Fibroblast of mammary gland (primary cell): Measurements from ENCODE around the gene VPS33A.

Experiments used
- DNase-seq: peaks from one replicate; pipeline ENCODE4 v3.0.0-alpha.2; 2010; ENCODE audit warnings: low read depth
- H3K4me3 ChIP-seq: 2 replicates; pipeline ENCODE4 v1.5.1; 2011; ENCODE audit warnings: low read depth, mild to moderate bottlenecking, low read length, moderate library complexity; ENCODE audit not compliant: control insufficient read depth
- CTCF ChIP-seq: conservative IDR thresholded peaks from 2 replicates; pipeline ENCODE4 v1.5.1; 2011; ENCODE audit warnings: low read depth, low read length, inconsistent platforms; ENCODE audit not compliant: control insufficient read depth, insufficient read depth

The VPS33A gene

GRCh38 chr12:122232691-122233090 is 33.6 kb downstream of the VPS33A start:
- no peak for TF ChIP-seq CTCF
- no peak for DNase-seq

DNA sequence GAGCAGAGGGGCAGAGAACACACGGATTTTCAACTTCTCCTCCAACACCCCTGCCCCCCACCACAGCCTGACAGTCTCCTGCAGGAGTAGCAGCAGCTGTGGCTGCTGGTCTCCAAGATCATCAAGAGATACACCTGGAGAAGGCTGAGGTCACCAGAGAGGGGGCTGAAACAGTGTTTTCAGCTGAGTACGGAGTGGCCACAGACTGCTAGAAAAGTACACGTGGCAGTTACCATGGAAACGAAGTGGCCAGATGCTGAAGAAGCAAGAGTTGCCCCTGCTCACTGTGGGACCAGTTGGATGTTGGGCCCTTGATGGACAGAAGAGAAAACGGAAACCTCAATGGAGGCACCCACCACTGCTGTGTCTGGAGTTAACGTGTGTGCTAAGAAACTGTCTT is 35.5 kb downstream of the VPS33A start:
- no peak for TF ChIP-seq CTCF
- DNase-seq: no peak
- no peak overlapping the region for H3K4me3 ChIP-seq

More at GRCh38 chr12:122232691-122233090, 33.6 kb downstream of the VPS33A start:
- no peak overlapping the region for H3K4me3 ChIP-seq

- no peak for DNase-seq
- H3K4me3 ChIP-seq: no peak overlapping the region
- TF ChIP-seq CTCF: no peak
Observed at GRCh38 chr12:122228092-122228491, 38.2 kb downstream of the VPS33A start.

- no peak for TF ChIP-seq CTCF
- no peak for DNase-seq
- H3K4me3 ChIP-seq: no peak overlapping the region
Observed at GRCh38 chr12:122227341-122227740, 39.0 kb downstream of the VPS33A start.

DNA sequence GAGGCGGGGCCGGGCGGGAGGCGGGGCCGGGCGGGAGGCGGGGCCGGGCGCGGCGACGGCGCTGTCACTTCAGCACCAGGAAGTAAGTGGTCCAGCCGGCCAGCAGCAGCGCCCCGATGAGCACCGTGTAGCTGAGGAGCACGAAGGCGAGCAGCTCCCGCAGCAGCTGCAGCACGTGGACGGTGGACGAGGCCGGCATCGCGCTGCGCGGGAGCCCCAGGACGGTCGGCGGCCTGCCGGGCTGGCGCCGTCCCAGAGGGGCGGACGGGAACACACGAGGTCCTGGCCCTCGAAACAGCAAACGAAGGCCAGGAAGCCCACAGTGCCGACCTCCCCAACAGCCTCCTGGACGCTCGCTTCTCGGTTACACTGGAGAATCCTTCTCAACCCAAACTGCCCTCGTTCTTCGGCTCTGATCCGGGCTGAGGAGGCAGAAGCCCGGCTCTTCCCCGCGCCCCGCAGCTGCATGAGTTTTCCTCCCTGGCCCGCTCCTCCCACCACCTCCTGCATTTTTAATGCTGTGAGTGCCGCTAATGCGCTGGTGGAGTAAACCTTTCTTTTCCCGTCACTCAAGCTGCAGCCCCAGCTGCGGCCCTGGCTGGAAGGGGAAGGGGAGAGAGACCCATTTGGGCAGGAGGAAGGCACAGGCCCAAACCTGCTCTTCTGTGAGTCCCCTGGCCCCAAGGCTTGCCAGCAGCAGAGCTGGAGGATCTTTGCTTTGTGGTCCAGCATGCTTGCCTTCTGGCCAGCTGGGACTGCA is 39.7 kb downstream of the VPS33A start:
- no peak for TF ChIP-seq CTCF
- no peak for DNase-seq

DNA sequence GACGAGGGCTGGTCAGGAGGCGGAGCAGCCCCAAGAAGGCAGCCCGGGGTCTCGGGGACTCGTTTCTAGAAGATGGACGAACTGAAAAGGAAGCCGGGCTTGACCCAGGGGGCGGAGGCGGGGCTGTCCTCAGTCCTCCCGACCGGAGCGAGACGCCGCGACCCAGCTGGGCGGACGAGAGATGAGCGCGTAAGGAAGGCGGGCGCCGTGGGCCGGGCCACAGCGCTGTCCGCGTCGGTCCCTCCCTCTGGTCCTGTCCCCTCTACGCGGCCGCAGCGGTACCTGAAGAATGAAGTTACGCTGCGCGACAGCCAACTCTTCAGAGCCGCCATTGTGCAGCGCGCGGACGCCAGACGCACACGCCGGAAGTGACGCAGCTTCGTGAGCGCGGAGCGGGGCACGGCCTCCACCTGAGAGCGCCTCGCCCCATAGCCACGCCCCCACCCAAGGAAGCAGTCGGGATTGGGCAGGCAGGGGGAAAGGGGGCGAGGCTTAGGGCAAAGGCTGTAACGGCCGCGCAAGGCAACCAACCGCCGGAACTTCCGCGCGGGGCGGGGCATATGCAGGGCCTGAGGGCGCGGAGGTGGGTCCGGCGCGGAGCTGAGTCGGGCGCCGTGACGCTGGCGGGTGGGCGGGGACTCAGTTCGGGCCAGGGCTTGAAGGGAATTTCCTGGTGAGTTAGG is 40.5 kb downstream of the VPS33A start, which contains the start of gene DIABLO:
Gene DIABLO (minus strand): TSS at position 370 of the 683 bp plus-strand sequence. CDS start 38 bp downstream, at position 332.
- no peak for TF ChIP-seq CTCF
- H3K4me3 ChIP-seq: peak within 1 kb of the TSS; percentile 96
- DNase-seq: peak; percentile 98

More for the DNA sequence above, 39.7 kb downstream of the VPS33A start:
- peak overlapping the region; percentile 18 for H3K4me3 ChIP-seq
